ENCODE data around the gene FNBP1.
A peak's percentile ranks its signal among the peaks of the same experiment; 100 is the strongest.

The FNBP1 gene

GRCh38 chr9:130054820-130055219, 11.8 kb upstream of the FNBP1 start:
- DNase-seq (ENCODE audit: low read depth): no peak
- peak overlapping the region; percentile 80 for H3K4me3 ChIP-seq (ENCODE audit: low read length)
- no peak for TF ChIP-seq CTCF (IDR thresholded peaks at IDR 0.05; ENCODE audit: insufficient read depth, low read depth, low read length, missing control alignments)

- no peak for TF ChIP-seq CTCF (IDR thresholded peaks at IDR 0.05; ENCODE audit: insufficient read depth, low read depth, low read length, missing control alignments)
- H3K4me3 ChIP-seq (ENCODE audit: low read length): peak overlapping the region; percentile 80
- DNase-seq (ENCODE audit: low read depth): no peak
These were observed 11.4 kb upstream of the FNBP1 start for GRCh38 chr9:130054325-130054786.

GRCh38 chr9:130053504-130054324, 10.7 kb upstream of the FNBP1 start, which contains the start of gene GPR107:
TSS of gene GPR107 (plus strand) at chr9:130053906. CDS start at chr9:130053933, 27 bp downstream.
- DNase-seq (ENCODE audit: low read depth): peak; percentile 70
- no peak for TF ChIP-seq CTCF (IDR thresholded peaks at IDR 0.05; ENCODE audit: insufficient read depth, low read depth, low read length, missing control alignments)
- peak within 1 kb of the TSS; percentile 80 for H3K4me3 ChIP-seq (ENCODE audit: low read length)

GRCh38 chr9:130053109-130053503, 10.1 kb upstream of the FNBP1 start:
- no peak for TF ChIP-seq CTCF (IDR thresholded peaks at IDR 0.05; ENCODE audit: insufficient read depth, low read depth, low read length, missing control alignments)
- no peak for DNase-seq (ENCODE audit: low read depth)
- H3K4me3 ChIP-seq (ENCODE audit: low read length): peak overlapping the region; percentile 80

- peak; percentile 93 for DNase-seq (ENCODE audit: low read depth)
- no peak overlapping the region for H3K4me3 ChIP-seq (ENCODE audit: low read length)
- TF ChIP-seq CTCF (IDR thresholded peaks at IDR 0.05; ENCODE audit: insufficient read depth, low read depth, low read length, missing control alignments): peak; percentile 20
These were observed 8.9 kb upstream of the FNBP1 start for GRCh38 chr9:130051855-130052254.

- no peak for DNase-seq (ENCODE audit: low read depth)
- no peak overlapping the region for H3K4me3 ChIP-seq (ENCODE audit: low read length)
- TF ChIP-seq CTCF (IDR thresholded peaks at IDR 0.05; ENCODE audit: insufficient read depth, low read depth, low read length, missing control alignments): no peak
These were observed 7.5 kb upstream of the FNBP1 start for GRCh38 chr9:130050462-130050861.

Data from epithelial cell of esophagus (primary cell).